ENCODE results near the gene MCM3AP.

MCM3AP gene

DNA sequence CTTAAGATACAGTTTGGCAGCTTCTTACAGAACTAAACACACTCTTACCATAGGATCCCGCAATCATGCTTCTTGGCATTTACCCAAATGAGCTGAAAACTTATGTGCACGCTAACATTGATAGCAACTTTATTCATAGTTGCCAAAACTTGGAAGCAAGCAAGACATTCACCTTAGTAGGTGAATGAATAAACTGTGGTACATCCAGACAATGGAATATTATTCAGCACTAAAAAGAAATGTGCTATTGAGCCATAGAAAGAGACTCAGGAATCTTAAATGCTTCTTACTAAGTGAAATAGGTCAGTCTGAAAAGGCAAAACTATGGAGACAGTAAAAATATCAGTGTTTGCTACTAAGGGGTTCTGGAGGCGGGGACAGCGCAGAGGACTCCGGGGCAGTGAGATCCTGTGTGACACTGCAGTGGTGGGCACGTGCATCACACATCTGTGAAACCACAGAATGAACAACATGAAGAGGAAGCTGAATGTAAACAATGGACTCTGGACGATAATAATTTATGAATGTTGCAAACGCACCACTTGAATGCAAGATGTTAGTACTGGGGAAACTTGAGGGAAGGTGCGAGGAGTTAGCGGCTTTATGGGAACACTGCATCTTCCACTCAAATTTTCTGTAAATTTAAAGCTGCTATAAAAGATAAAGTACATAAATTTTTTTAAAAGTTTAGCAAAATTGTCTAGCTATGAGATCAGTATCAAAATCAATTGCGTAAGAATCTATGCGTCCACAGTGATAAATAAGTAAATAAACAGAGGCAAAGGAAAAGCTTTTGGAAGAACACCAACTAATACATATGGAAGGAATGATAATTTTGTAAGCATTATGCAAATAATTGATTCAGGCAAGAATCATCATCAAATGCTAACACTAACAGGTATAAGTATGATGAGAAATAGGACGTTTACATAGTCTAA, 85.7 kb downstream of the MCM3AP start:
- Mint-ChIP-seq H3K9me3 (peaks cover 15% of the 10 kb centered on the region), H3K27me3 (ENCODE audit: low read depth, poor library complexity) (no peaks in the 10 kb centered on the region), H3K27ac (peak overlapping the region; percentile 50), H3K36me3 (ENCODE audit: low read depth) (peaks cover 91% of the 10 kb centered on the region), H3K4me3 (no peak overlapping the region), H3K4me1 (peaks cover 4% of the 10 kb centered on the region)
- TF ChIP-seq, protein P1, sequence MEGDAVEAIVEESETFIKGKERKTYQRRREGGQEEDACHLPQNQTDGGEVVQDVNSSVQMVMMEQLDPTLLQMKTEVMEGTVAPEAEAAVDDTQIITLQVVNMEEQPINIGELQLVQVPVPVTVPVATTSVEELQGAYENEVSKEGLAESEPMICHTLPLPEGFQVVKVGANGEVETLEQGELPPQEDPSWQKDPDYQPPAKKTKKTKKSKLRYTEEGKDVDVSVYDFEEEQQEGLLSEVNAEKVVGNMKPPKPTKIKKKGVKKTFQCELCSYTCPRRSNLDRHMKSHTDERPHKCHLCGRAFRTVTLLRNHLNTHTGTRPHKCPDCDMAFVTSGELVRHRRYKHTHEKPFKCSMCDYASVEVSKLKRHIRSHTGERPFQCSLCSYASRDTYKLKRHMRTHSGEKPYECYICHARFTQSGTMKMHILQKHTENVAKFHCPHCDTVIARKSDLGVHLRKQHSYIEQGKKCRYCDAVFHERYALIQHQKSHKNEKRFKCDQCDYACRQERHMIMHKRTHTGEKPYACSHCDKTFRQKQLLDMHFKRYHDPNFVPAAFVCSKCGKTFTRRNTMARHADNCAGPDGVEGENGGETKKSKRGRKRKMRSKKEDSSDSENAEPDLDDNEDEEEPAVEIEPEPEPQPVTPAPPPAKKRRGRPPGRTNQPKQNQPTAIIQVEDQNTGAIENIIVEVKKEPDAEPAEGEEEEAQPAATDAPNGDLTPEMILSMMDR (IDR thresholded peaks at IDR 0.05) = no peak
- no peak for DNase-seq

DNA sequence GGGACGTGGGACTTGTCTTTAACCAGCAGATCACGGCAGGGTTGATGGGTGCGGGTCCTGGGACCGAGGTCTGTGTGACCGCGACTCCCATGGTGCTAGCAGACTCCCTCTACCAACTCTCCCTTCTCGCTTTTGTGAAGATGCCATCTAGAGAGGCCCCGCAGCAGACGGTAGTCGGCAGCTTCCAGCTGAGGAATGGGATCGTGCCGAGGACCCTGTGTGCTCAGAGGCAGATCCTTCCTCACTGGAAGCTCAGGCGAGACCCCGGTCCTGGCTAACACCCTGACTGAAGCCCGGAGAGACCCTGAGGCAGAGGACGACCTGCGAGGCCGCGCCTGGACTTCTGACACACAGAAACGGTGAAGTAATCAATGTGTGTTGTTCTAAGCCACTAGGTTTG, 88.7 kb downstream of the MCM3AP start:
- TF ChIP-seq, protein P1 (IDR thresholded peaks at IDR 0.05) = no peak
- Mint-ChIP-seq H3K27ac (peak overlapping the region; percentile 69), H3K4me1 (peaks cover 6% of the 10 kb centered on the region), H3K9me3 (peaks cover 15% of the 10 kb centered on the region), H3K4me3 (no peak overlapping the region), H3K36me3 (ENCODE audit: low read depth) (peaks cover 81% of the 10 kb centered on the region), H3K27me3 (ENCODE audit: low read depth, poor library complexity) (no peaks in the 10 kb centered on the region)
- DNase-seq = no peak

DNA sequence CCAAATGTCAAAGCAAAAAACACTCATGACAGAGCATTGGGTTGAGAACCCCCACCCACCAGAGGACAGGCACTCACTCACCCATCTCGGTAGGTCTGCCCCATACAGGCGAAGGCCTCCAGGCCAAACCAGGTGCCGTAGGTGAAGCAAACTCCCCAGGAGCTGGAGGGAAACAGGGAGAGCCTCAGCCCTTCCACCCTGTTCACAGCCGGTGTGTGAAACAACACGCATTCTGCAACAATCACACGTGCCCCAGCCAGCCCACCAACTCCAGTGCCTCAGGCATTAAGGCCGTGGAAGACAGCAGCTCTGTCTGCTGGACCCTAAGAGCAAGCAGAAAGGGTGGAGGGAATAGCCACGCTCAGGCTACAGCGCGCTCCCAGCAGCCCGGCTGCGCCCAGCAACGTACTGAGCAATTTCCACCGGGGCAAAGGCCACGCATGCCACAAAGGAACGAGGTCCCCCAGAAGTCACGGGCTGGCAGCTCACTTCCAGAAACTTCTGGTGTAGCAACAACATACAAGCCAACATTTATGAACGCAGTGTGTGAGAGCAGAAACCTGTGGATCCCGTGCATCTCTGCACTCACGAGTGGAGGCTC, 89.7 kb downstream of the MCM3AP start:
- H3K4me3 Mint-ChIP-seq = no peak overlapping the region
- H3K27me3 Mint-ChIP-seq (ENCODE audit: low read depth, poor library complexity) = no peaks in the 10 kb centered on the region
- TF ChIP-seq, protein P1 (IDR thresholded peaks at IDR 0.05) = no peak
- peaks cover 83% of the 10 kb centered on the region for H3K36me3 Mint-ChIP-seq (ENCODE audit: low read depth)
- peaks cover 16% of the 10 kb centered on the region for H3K4me1 Mint-ChIP-seq
- peak overlapping the region; percentile 78 for H3K27ac Mint-ChIP-seq
- peaks cover 12% of the 10 kb centered on the region for H3K9me3 Mint-ChIP-seq
- DNase-seq = no peak

DNA sequence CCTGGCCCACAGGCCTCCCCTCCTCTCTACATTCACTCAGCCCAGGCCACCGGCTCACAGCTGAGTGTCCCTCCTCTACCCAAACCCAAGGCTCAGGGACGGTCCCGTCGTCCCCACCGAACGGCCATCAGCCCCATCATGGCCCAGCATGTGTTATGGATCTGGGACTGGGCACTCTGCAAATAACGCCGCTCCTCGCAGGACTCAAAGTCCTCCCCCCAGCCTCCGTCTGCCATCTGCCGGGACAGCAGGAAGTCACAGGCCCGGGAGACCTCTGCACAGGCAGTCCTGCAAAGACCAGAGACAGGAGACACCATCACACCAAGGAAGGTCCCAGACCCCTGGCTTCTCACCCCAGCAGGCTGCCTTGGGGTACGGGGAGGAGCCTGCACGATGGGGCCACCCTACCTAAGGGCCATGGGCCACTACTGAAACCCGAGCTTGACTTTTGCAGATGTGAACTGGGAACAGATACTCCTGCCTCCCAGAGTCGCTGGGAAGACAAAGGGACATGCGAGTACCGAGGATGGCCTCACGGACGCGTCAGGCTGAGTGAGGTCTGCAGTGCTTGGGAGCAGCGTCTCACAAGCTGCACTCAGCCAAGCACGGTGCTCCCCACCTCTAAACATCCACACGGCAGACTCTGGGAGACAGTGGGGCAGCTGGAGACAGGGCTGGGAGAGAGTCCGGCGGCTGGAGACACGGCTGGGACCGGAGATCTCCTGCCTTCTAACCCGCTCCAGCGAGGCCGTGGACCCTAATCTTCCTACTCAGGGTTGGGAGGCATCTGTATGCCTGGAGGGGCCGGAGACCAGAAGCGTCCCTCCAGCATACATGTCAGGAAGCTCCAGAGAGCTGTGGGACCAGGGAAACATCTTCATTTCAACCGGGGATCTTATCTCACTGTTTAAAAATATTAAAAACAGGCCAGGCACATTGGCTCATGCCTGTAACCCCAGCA, 90.8 kb downstream of the MCM3AP start:
- TF ChIP-seq, protein P1 (IDR thresholded peaks at IDR 0.05) = no peak
- no peak for DNase-seq
- peaks cover 25% of the 10 kb centered on the region for H3K4me1 Mint-ChIP-seq
- peaks cover 2% of the 10 kb centered on the region for H3K9me3 Mint-ChIP-seq
- peaks cover 75% of the 10 kb centered on the region for H3K36me3 Mint-ChIP-seq (ENCODE audit: low read depth)
- no peak overlapping the region for H3K4me3 Mint-ChIP-seq
- H3K27ac Mint-ChIP-seq = peak overlapping the region; percentile 78
- H3K27me3 Mint-ChIP-seq (ENCODE audit: low read depth, poor library complexity) = no peaks in the 10 kb centered on the region

DNA sequence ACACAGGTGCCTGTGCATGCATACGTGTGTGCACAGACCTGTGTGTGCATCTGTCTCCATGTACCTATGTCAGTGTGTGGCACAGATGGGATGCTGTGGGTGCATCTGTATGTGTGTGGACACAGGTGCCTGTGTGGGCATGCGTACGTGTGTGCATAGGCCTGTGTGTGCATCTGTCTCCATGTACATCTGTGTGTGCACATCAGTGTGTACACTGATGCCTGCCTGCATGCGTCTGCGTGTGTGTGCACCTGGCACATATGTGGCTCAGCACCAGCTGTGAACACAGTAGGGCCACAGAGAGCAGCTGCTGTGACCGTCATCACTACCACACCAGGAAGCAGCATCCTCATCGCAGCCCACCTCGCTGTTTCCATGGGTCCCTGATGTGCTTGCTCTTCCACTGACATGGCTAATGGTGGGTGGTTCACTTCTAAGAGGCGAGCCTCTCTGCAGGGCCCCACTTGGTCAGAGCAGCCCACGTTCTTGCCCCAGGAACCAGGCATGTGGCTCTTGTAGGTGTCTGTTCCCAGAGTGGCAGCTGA, 91.5 kb downstream of the MCM3AP start:
- Mint-ChIP-seq H3K27me3 (ENCODE audit: low read depth, poor library complexity) (no peaks in the 10 kb centered on the region), H3K4me1 (peaks cover 32% of the 10 kb centered on the region), H3K36me3 (ENCODE audit: low read depth) (peaks cover 68% of the 10 kb centered on the region), H3K4me3 (no peak overlapping the region), H3K9me3 (no peaks in the 10 kb centered on the region), H3K27ac (no peak overlapping the region)
- TF ChIP-seq, protein P1 (IDR thresholded peaks at IDR 0.05) = no peak
- DNase-seq = no peak

Measured in nephron progenitor cell (in vitro differentiated cells).